ENCODE data around the gene CSGALNACT2. TPM values are rescaled to one million over a fixed set of nuclear protein-coding genes. Genes with fewer than 3 reads are reported as not detected.
A peak's percentile ranks its signal among the peaks of the same experiment; 100 is the strongest.

CSGALNACT2 gene
- total and polyA plus RNA-seq, 2 of the 13 experiments (the other 11 are each of a cell fraction or from before 2014, with no cell fraction given) = 3.3 to 7.1 TPM

- no peaks in the 10 kb centered on the region for H3K79me2 ChIP-seq (ENCODE audit: insufficient read depth, low read length)
- peak overlapping the region; percentile 43; the same call in 1 of the 2 replicates for H3K4me2 ChIP-seq (ENCODE audit: low read depth, low read length)
- H4K20me1 ChIP-seq (ENCODE audit: insufficient read depth, low read length) = no peaks in the 10 kb centered on the region
- FAIRE-seq (no peak), DNase-seq (ENCODE audit: low spot score) (peak; percentile 18), ATAC-seq (peak; percentile 79)
- H3K9ac ChIP-seq (ENCODE audit: insufficient read depth, low read depth, low read length) = no peak overlapping the region
- ChIA-PET CTCF (ENCODE audit: low intra/inter-chr PET ratio, low total read pairs) (no interaction called here), POLR2A (no interaction called here)
- TF ChIP-seq XRCC5 (optimal IDR thresholded peaks at IDR 0.05; ENCODE audit: low read length) (peak; percentile 63), STAG1 (CRISPR knock-in tag; IDR thresholded peaks at IDR 0.05) (peak; percentile 19; the same call in 1 of the 2 replicates), NR3C1 (CRISPR knock-in tag; IDR thresholded peaks at IDR 0.05) (no peak), SNAI1 (CRISPR knock-in tag; IDR thresholded peaks at IDR 0.05; ENCODE audit: borderline replicate concordance) (no peak), ZNF768 (CRISPR knock-in tag; IDR thresholded peaks at IDR 0.05) (no peak), CTCF (CRISPR knock-in tag; IDR thresholded peaks at IDR 0.05) (peak; percentile 51)
- peak overlapping the region in 1 of 3 experiments; percentile 11; a peak in 1 of 6 replicates for H3K4me3 ChIP-seq (replicated peaks in 1 of 3; ENCODE audit: insufficient read depth in 1 of 3, low read depth in 2 of 3, low read length in 3 of 3)
- BruUV-seq (replicated peaks) = no TSS peak
- WGBS (ENCODE audit: low lambda C conversion rate) = 19% methylated on average over 8 of the region's 15 CpGs
- no peaks in the 10 kb centered on the region for H3K36me3 ChIP-seq (replicated peaks in 1 of 2; ENCODE audit: control insufficient read depth in 1 of 2, insufficient read depth in 2 of 2, low read length in 2 of 2)
- intact Hi-C loops (cut with micrococcal nuclease; ENCODE audit: unreplicated experiment) (no loop called here), in situ Hi-C loops (cut with HindIII; ENCODE audit: extremely low pct_ligation_motif_present, low pct_unique_long_range_greater_than_20kb) (no loop called here)
- H2AFZ ChIP-seq (ENCODE audit: low read length) = no peak overlapping the region
- no peak overlapping the region for H3K27ac ChIP-seq (ENCODE audit: extremely low read length, insufficient read depth, low read length)
- H3K4me1 ChIP-seq (ENCODE audit: insufficient read depth, low read length) = no peaks in the 10 kb centered on the region
- peaks cover 0 to 4% of the 10 kb centered on the region in 2 experiments; a peak in 3 of 5 replicates for H3K27me3 ChIP-seq (ENCODE audit: control insufficient read depth in 1 of 2, insufficient read depth in 2 of 2, low read length in 2 of 2)
- H3K9me3 ChIP-seq (ENCODE audit: low read length) = no peaks in the 10 kb centered on the region
Measured at GRCh38 chr10:43197834-43198681, 59.8 kb downstream of the CSGALNACT2 start.

GRCh38 chr10:43198682-43199005 is 60.4 kb downstream of the CSGALNACT2 start:
- ATAC-seq (no peak), FAIRE-seq (no peak), DNase-seq (ENCODE audit: low spot score) (no peak)
- POLR2A ChIA-PET = no interaction called here
- no peaks in the 10 kb centered on the region for H3K79me2 ChIP-seq (ENCODE audit: insufficient read depth, low read length)
- 64% methylated on average over 4 of the region's 10 CpGs for WGBS (ENCODE audit: low lambda C conversion rate)
- CTCF ChIA-PET (ENCODE audit: low intra/inter-chr PET ratio, low total read pairs) = no interaction called here
- no peaks in the 10 kb centered on the region for H4K20me1 ChIP-seq (ENCODE audit: insufficient read depth, low read length)
- no peak overlapping the region for H3K4me2 ChIP-seq (ENCODE audit: low read depth, low read length)
- H2AFZ ChIP-seq (ENCODE audit: low read length) = no peak overlapping the region
- intact Hi-C loops (cut with micrococcal nuclease; ENCODE audit: unreplicated experiment) (no loop called here), in situ Hi-C loops (cut with HindIII; ENCODE audit: extremely low pct_ligation_motif_present, low pct_unique_long_range_greater_than_20kb) (no loop called here)
- H3K9me3 ChIP-seq (ENCODE audit: low read length) = no peaks in the 10 kb centered on the region
- H3K27ac ChIP-seq (ENCODE audit: extremely low read length, insufficient read depth, low read length) = no peak overlapping the region
- H3K36me3 ChIP-seq (replicated peaks in 1 of 2; ENCODE audit: control insufficient read depth in 1 of 2, insufficient read depth in 2 of 2, low read length in 2 of 2) = no peaks in the 10 kb centered on the region
- H3K9ac ChIP-seq (ENCODE audit: insufficient read depth, low read depth, low read length) = no peak overlapping the region
- H3K4me3 ChIP-seq (replicated peaks in 1 of 3; ENCODE audit: insufficient read depth in 1 of 3, low read depth in 2 of 3, low read length in 3 of 3) = no peak overlapping the region
- H3K27me3 ChIP-seq (ENCODE audit: control insufficient read depth in 1 of 2, insufficient read depth in 2 of 2, low read length in 2 of 2) = peaks cover 0 to 4% of the 10 kb centered on the region in 2 experiments; a peak in 3 of 5 replicates
- no TSS peak for BruUV-seq (replicated peaks)
- H3K4me1 ChIP-seq (ENCODE audit: insufficient read depth, low read length) = no peaks in the 10 kb centered on the region
- TF ChIP-seq EED (CRISPR knock-in tag; IDR thresholded peaks at IDR 0.05) = no peak
- TF ChIP-seq SMAD3 (CRISPR knock-in tag; IDR thresholded peaks at IDR 0.05) = no peak
- TF ChIP-seq ZNF281 (CRISPR knock-in tag; IDR thresholded peaks at IDR 0.05; ENCODE audit: borderline replicate concordance) = no peak
- TF ChIP-seq HNF4G (IDR thresholded peaks at IDR 0.05; ENCODE audit: borderline replicate concordance, low read depth, low read length) = no peak
- TF ChIP-seq HNF4G (CRISPR knock-in tag; IDR thresholded peaks at IDR 0.05; ENCODE audit: borderline replicate concordance, low read depth) = no peak
- no peak for TF ChIP-seq PRMT3 (CRISPR knock-in tag; IDR thresholded peaks at IDR 0.05; ENCODE audit: borderline replicate concordance, low read depth)
- no peak for TF ChIP-seq POLR2AphosphoS2 (IDR thresholded peaks at IDR 0.05; ENCODE audit: low read depth, low read length)
- TF ChIP-seq ZBTB8A (CRISPR knock-in tag; IDR thresholded peaks at IDR 0.05; ENCODE audit: borderline replicate concordance, low read depth) = no peak

Data from HepG2 (cell line).